Upper lobe of right lung (tissue), 1 donor: ENCODE data around the gene SCN9A. TPM values are rescaled to one million over a fixed set of nuclear protein-coding genes. Genes with fewer than 3 reads are reported as not detected.

ENCODE experiments used
- ATAC-seq: fragments of 200-7000 bp; cut with Tn5 transposase; one replicate; pipeline ENCODE4 v1.9.1; 2020; ENCODE audit warnings: mild to moderate bottlenecking, moderate library complexity
- DNase-seq: peaks from one replicate; pipeline ENCODE4 v3.0.0-alpha.2; 2020
- H3K27ac ChIP-seq: fragments of 200-600 bp; one replicate; pipeline ENCODE4 v1.8.0; 2022
- H3K27me3 ChIP-seq: fragments of 200-600 bp; one replicate; pipeline ENCODE4 v1.8.0; 2022; ENCODE audit warnings: mild to moderate bottlenecking
- H3K36me3 ChIP-seq: fragments of 200-600 bp; one replicate; pipeline ENCODE4 v1.8.0; 2022
- H3K4me1 ChIP-seq: fragments of 200-600 bp; one replicate; pipeline ENCODE4 v1.8.0; 2022
- H3K4me3 ChIP-seq: fragments of 200-600 bp; one replicate; pipeline ENCODE4 v1.8.0; 2022; ENCODE audit warnings: mild to moderate bottlenecking
- H3K9me3 ChIP-seq: fragments of 200-600 bp; one replicate; pipeline ENCODE4 v1.8.0; 2022
- CTCF ChIP-seq: fragments of 200-600 bp; IDR thresholded peaks from one replicate; pipeline ENCODE4 v1.8.0; 2022; ENCODE audit warnings: antibody characterized with exemption
- intact Hi-C: fragments of 100-400 bp; cut with DNase I; formaldehyde crosslinking; loops from one replicate; pipeline ENCODE4 v1.11.0; 2022
- total RNA-seq: library from RNA; stranded (reverse); fragmentation: NEBNext Ultra II Directional; extraction: Animal tissue kit (Norgen Biotek cat#: 25700); gene quantifications from one replicate; pipeline ENCODE4 v1.2.1, GENCODE V29; 2021
- donor health status: DM: no; HTN: yes; CAD: no; lungs with severe emphysema.

Gene SCN9A
- total RNA-seq, 1 donor from 2014 or later: 10.5 TPM

GRCh38 chr2:166167449-166167848 lies 208.3 kb downstream of the SCN9A start:
- H3K4me3 ChIP-seq: no peak overlapping the region
- no peaks in the 10 kb centered on the region for H3K36me3 ChIP-seq
- ATAC-seq (no peak), DNase-seq (no peak)
- H3K4me1 ChIP-seq: no peaks in the 10 kb centered on the region
- no peaks in the 10 kb centered on the region for H3K27me3 ChIP-seq
- no peaks in the 10 kb centered on the region for H3K9me3 ChIP-seq
- no peak overlapping the region for H3K27ac ChIP-seq
- no peak for TF ChIP-seq CTCF
- intact Hi-C loops: no loop called here

- no peak overlapping the region for H3K4me3 ChIP-seq
- DNase-seq (no peak), ATAC-seq (peak; percentile 95)
- H3K36me3 ChIP-seq: no peaks in the 10 kb centered on the region
- no peaks in the 10 kb centered on the region for H3K27me3 ChIP-seq
- intact Hi-C loops: no loop called here
- H3K9me3 ChIP-seq: no peaks in the 10 kb centered on the region
- H3K4me1 ChIP-seq: no peaks in the 10 kb centered on the region
- TF ChIP-seq CTCF: no peak
- peak overlapping the region; percentile 30 for H3K27ac ChIP-seq
Observed at GRCh38 chr2:166163775-166164174, 212.0 kb downstream of the SCN9A start.

GRCh38 chr2:166158546-166158945 lies 217.2 kb downstream of the SCN9A start:
- H3K4me3 ChIP-seq: no peak overlapping the region
- no peak for ATAC-seq
- H3K4me1 ChIP-seq: no peaks in the 10 kb centered on the region
- H3K9me3 ChIP-seq: no peaks in the 10 kb centered on the region
- no peaks in the 10 kb centered on the region for H3K27me3 ChIP-seq
- TF ChIP-seq CTCF: no peak
- intact Hi-C loops: no loop called here
- H3K27ac ChIP-seq: no peak overlapping the region
- H3K36me3 ChIP-seq: no peaks in the 10 kb centered on the region
- DNase-seq: no peak

GRCh38 chr2:166157578-166157977 lies 218.2 kb downstream of the SCN9A start:
- ATAC-seq (no peak), DNase-seq (no peak)
- no peak for TF ChIP-seq CTCF
- Histone ChIP-seq H3K36me3 (no peaks in the 10 kb centered on the region), H3K4me1 (no peaks in the 10 kb centered on the region), H3K9me3 (no peaks in the 10 kb centered on the region), H3K27ac (no peak overlapping the region), H3K4me3 (no peak overlapping the region), H3K27me3 (no peaks in the 10 kb centered on the region)
- intact Hi-C loops: no loop called here

GRCh38 chr2:166156985-166157490 lies 218.7 kb downstream of the SCN9A start:
- Histone ChIP-seq H3K36me3 (no peaks in the 10 kb centered on the region), H3K9me3 (no peaks in the 10 kb centered on the region), H3K4me1 (no peaks in the 10 kb centered on the region), H3K27me3 (no peaks in the 10 kb centered on the region), H3K4me3 (no peak overlapping the region), H3K27ac (no peak overlapping the region)
- TF ChIP-seq CTCF: no peak
- intact Hi-C loops: no loop called here
- ATAC-seq (no peak), DNase-seq (no peak)

- intact Hi-C loops: no loop called here
- ATAC-seq (no peak), DNase-seq (no peak)
- no peak for TF ChIP-seq CTCF
- no peak overlapping the region for H3K4me3 ChIP-seq
- H3K9me3 ChIP-seq: no peaks in the 10 kb centered on the region
- H3K4me1 ChIP-seq: no peaks in the 10 kb centered on the region
- H3K36me3 ChIP-seq: no peaks in the 10 kb centered on the region
- H3K27ac ChIP-seq: no peak overlapping the region
- H3K27me3 ChIP-seq: no peaks in the 10 kb centered on the region
Observed at GRCh38 chr2:166155589-166155988, 220.2 kb downstream of the SCN9A start.
